Right lobe of liver (tissue), 6 donors: ENCODE data around the gene PCDHB11. TPM values are rescaled to one million over a fixed set of nuclear protein-coding genes. Genes with fewer than 3 reads are reported as not detected.
"Not testable (repeated sequence)": the region's sequence is repeated elsewhere in the genome, so short reads cannot be mapped to it uniquely, and the experiment has no call there.

Experiments used
- ATAC-seq, 4 donors: fragments of 200-7000 bp; cut with Tn5 transposase; one replicate each; pipeline ENCODE4 v1.9.1; 2020; ENCODE audit warnings: mild to moderate bottlenecking in 4 of 4, moderate library complexity in 4 of 4
- DNase-seq, 3 donors: peaks; one replicate each; pipeline ENCODE4 v3.0.0-alpha.2; 2020
- H3K27ac ChIP-seq, 3 donors: fragments of 200-600 bp; one replicate each; pipeline ENCODE4 v1.8.0; 2022
- H3K27me3 ChIP-seq, 2 donors: fragments of 200-600 bp; one replicate each; pipeline ENCODE4 v1.8.0; 2022
- H3K36me3 ChIP-seq, 4 donors: fragments of 200-600 bp; sonication (generic) in 1 of 4; one replicate each; pipeline versions ENCODE4 v1.5.1 to v1.8.0; 2017 to 2022; ENCODE audit warnings: control low read depth in 1 of 4
- H3K4me1 ChIP-seq, 4 donors: fragments of 200-600 bp; sonication (generic) in 1 of 4; one replicate each; pipeline versions ENCODE4 v1.5.1 to v1.8.0; 2017 to 2022; ENCODE audit warnings: control low read depth in 1 of 4
- H3K4me3 ChIP-seq, 3 donors: fragments of 200-600 bp; one replicate each; pipeline ENCODE4 v1.8.0; 2022
- H3K9me3 ChIP-seq, 4 donors: fragments of 200-600 bp; sonication (generic) in 1 of 4; one replicate each; pipeline versions ENCODE4 v1.5.1 to v1.8.0; 2017 to 2022; ENCODE audit warnings: control low read depth in 1 of 4
- CTCF ChIP-seq, 4 donors: fragments of 200-600 bp in 3 of 4; fragments of 450-650 bp in 1 of 4; IDR thresholded peaks; one replicate each; pipeline versions ENCODE4 v1.5.1 to v1.8.0; 2016 to 2022; ENCODE audit warnings: antibody characterized with exemption in 4 of 4, mild to moderate bottlenecking in 2 of 4
- POLR2A ChIP-seq: fragments of 450-650 bp; IDR thresholded peaks from one replicate; pipeline ENCODE4 v1.6.1; 2017; ENCODE audit warnings: antibody characterized with exemption, mild to moderate bottlenecking
- whole genome bisulfite sequencing: methylation state at CpG from one replicate; pipeline ENCODE4 v1.1.6; 2018; ENCODE audit warnings: low coverage, low lambda C conversion rate; ENCODE audit not compliant: insufficient coverage; ENCODE audit errors: missing lambda C conversion rate; 5-methylcytosine and 5-hydroxymethylcytosine counted together
- intact Hi-C, 2 donors: fragments of 100-400 bp; cut with DNase I; formaldehyde crosslinking; loops; one replicate each; pipeline versions ENCODE4 v1.11.2 to v1.14.1; 2022
- total RNA-seq, 6 experiments: library from RNA; depleted of rRNA in 2 of 6; stranded (reverse); fragments of >200 nt in 2 of 6; fragmentation: NEBNext Ultra II Directional in 3 of 6; extraction: Animal tissue kit (Norgen Biotek cat#: 25700) in 3 of 6; gene quantifications; one replicate each; pipeline versions ENCODE4 v1.1.0 to v1.2.4, GENCODE V29; 2016 to 2023
- donor health status: DM: no; HTN: yes; CAD: no.
- donor health status: DM: no; HTN: no; CAD: no.
- donor health status: DM: no; HTN: no; CAD: no.
- donor health status: DM: no; HTN: yes; CAD: no.
- donor health status: DM: no; HTN: yes; CAD: no.

PCDHB11 gene
- total RNA-seq, 6 experiments from 2014 or later: 0.06 to 0.44 (median 0.19) TPM; not detected in 1

- H3K4me3 ChIP-seq: no peak within 1 kb of the TSS
- intact Hi-C loops: no loop called here
- ATAC-seq (no peak), DNase-seq (no peak)
- no peaks in the 10 kb centered on the region for H3K27me3 ChIP-seq
- no peaks in the 10 kb centered on the region for H3K4me1 ChIP-seq
- no peak within 1 kb of the TSS for H3K27ac ChIP-seq
- 19% methylated on average over 7 of the region's 9 CpGs for WGBS
- no peaks in the 10 kb centered on the region for H3K9me3 ChIP-seq
- no peak for TF ChIP-seq POLR2A
- TF ChIP-seq CTCF (IDR thresholded peaks at IDR 0.05): peak in 2 of 4 donors; percentile 15 to 17
- no peaks in the 10 kb centered on the region for H3K36me3 ChIP-seq
These were observed 12.4 kb upstream of the PCDHB11 start, which contains the start of gene PCDHB9 for GRCh38 chr5:141186897-141187512. Gene PCDHB9, plus strand, starts transcription at chr5:141187161. Its CDS starts 158 bp downstream, at chr5:141187319.

GRCh38 chr5:141188682-141189081 is 10.7 kb upstream of the PCDHB11 start:
- intact Hi-C loops, ATAC-seq, DNase-seq, H3K4me3 ChIP-seq, H3K9me3 ChIP-seq, H3K27me3 ChIP-seq, H3K36me3 ChIP-seq, H3K4me1 ChIP-seq, H3K27ac ChIP-seq: not testable (repeated sequence)
- WGBS: no CpG with 5 or more reads among the region's 37 CpGs

GRCh38 chr5:141189131-141189530 is 10.3 kb upstream of the PCDHB11 start:
- H3K4me1 ChIP-seq, H3K4me3 ChIP-seq, H3K36me3 ChIP-seq, H3K27ac ChIP-seq, DNase-seq, H3K9me3 ChIP-seq, intact Hi-C loops, ATAC-seq, H3K27me3 ChIP-seq: not testable (repeated sequence)
- WGBS: 35% methylated on average over 7 of the region's 35 CpGs

GRCh38 chr5:141192110-141192725 is 7.2 kb upstream of the PCDHB11 start, which contains the start of gene PCDHB10:
Gene PCDHB10, plus strand, starts transcription at chr5:141192353. Its CDS starts 200 bp downstream, at chr5:141192553.
- H3K9me3 ChIP-seq: peaks cover 0 to 14% (median 0%) of the 10 kb centered on the region in 4 donors
- no peak within 1 kb of the TSS for H3K4me3 ChIP-seq
- no peak for DNase-seq
- H3K27me3 ChIP-seq: no peaks in the 10 kb centered on the region
- H3K36me3 ChIP-seq: no peaks in the 10 kb centered on the region
- intact Hi-C loops: no loop called here
- no peaks in the 10 kb centered on the region for H3K4me1 ChIP-seq
- no peak within 1 kb of the TSS for H3K27ac ChIP-seq
- 6% methylated on average over 10 of the region's 10 CpGs for WGBS
- TF ChIP-seq POLR2A: no peak
- peak in 2 of 4 donors; percentile 19 to 26 for TF ChIP-seq CTCF (IDR thresholded peaks at IDR 0.05)
- ATAC-seq: no peak

GRCh38 chr5:141194332-141194731 is 5.1 kb upstream of the PCDHB11 start:
- H3K9me3 ChIP-seq: peaks cover 0 to 14% (median 0%) of the 10 kb centered on the region in 4 donors
- WGBS: no CpG with 5 or more reads among the region's 37 CpGs

GRCh38 chr5:141196363-141196762 is 3.1 kb upstream of the PCDHB11 start:
- TF ChIP-seq POLR2A: no peak
- no peak for TF ChIP-seq CTCF (IDR thresholded peaks at IDR 0.05)
- intact Hi-C loops: no loop called here
- no peaks in the 10 kb centered on the region for H3K4me1 ChIP-seq
- H3K9me3 ChIP-seq: peaks cover 0 to 14% (median 0%) of the 10 kb centered on the region in 4 donors
- H3K27me3 ChIP-seq: no peaks in the 10 kb centered on the region
- H3K36me3 ChIP-seq: no peaks in the 10 kb centered on the region
- 31% methylated on average over 3 of the region's 3 CpGs for WGBS
- ATAC-seq (no peak), DNase-seq (no peak)
- H3K4me3 ChIP-seq: no peak overlapping the region
- H3K27ac ChIP-seq: no peak overlapping the region

More at GRCh38 chr5:141194332-141194731, 5.1 kb upstream of the PCDHB11 start:
- H3K27me3 ChIP-seq, H3K4me3 ChIP-seq, H3K27ac ChIP-seq, ATAC-seq, intact Hi-C loops, DNase-seq, H3K36me3 ChIP-seq, H3K4me1 ChIP-seq: not testable (repeated sequence)

GRCh38 chr5:141201126-141201525 is 1.7 kb downstream of the PCDHB11 start:
- ATAC-seq, H3K9me3 ChIP-seq, H3K36me3 ChIP-seq, DNase-seq, intact Hi-C loops, H3K4me1 ChIP-seq, H3K27ac ChIP-seq, H3K4me3 ChIP-seq, H3K27me3 ChIP-seq: not testable (repeated sequence)
- 19% methylated on average over 13 of the region's 38 CpGs for WGBS

- H3K9me3 ChIP-seq, ATAC-seq, DNase-seq, H3K4me3 ChIP-seq, H3K36me3 ChIP-seq, H3K4me1 ChIP-seq, intact Hi-C loops, H3K27ac ChIP-seq, H3K27me3 ChIP-seq: not testable (repeated sequence)
- 30% methylated on average over 4 of the region's 35 CpGs for WGBS
These were observed 2.2 kb downstream of the PCDHB11 start for GRCh38 chr5:141201646-141202045.
